Stimulated activated CD4-positive, alpha-beta T cell treated with anti-CD3 and anti-CD28 coated beads, Interleukin-1b, Interleukin-23, amount 100 ng/mL, for 1 hour (primary cell): ENCODE measurements around the gene PCDHB11.
"Not testable (repeated sequence)": the region's sequence is repeated elsewhere in the genome, so short reads cannot be mapped to it uniquely, and the experiment has no call there.

ENCODE experiments used
- DNase-seq, 2 donors: peaks; one replicate each; pipeline ENCODE4 v3.0.0-alpha.2; 2020; ENCODE audit warnings: low read depth in 2 of 2

PCDHB11 gene

GRCh38 chr5:141236516-141237313 lies 37.3 kb downstream of the PCDHB11 start:
- no peak for DNase-seq

- DNase-seq = no peak
These were observed 42.1 kb downstream of the PCDHB11 start for GRCh38 chr5:141241496-141241895.

DNA sequence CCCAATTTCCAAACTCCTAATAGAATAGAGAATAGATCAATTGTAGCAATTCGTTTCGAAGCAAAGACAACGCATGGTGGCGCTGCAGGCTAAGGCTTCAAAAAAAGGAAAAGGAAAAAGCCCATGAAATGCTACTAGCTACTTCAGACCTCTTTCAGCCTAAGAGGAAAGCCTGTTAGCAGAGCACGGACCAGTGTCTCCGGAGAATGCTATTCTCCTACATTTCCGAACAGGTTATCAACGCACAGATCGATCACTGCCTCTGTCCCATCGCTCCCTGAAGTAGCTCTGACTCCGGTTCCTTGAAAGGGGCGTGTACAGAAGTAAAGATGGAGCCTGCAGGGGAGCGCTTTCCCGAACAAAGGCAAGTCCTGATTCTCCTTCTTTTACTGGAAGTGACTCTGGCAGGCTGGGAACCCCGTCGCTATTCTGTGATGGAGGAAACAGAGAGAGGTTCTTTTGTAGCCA lies 45.9 kb downstream of the PCDHB11 start, which contains the start of gene PCDHB15:
PCDHB15 (plus strand) TSS at position 146 of the 468 bp plus-strand sequence; CDS start at position 330, 184 bp downstream.
- no peak for DNase-seq

GRCh38 chr5:141246971-141247370 lies 47.5 kb downstream of the PCDHB11 start:
- not testable (repeated sequence) for DNase-seq

DNA sequence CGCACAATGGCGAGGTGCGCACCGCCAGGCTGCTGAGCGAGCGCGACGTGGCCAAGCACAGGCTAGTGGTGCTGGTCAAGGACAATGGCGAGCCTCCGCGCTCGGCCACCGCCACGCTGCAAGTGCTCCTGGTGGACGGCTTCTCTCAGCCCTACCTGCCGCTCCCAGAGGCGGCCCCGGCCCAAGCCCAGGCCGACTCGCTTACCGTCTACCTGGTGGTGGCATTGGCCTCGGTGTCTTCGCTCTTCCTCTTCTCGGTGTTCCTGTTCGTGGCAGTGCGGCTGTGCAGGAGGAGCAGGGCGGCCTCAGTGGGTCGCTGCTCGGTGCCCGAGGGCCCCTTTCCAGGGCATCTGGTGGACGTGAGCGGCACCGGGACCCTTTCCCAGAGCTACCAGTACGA lies 48.0 kb downstream of the PCDHB11 start:
- DNase-seq = not testable (repeated sequence)

GRCh38 chr5:141250576-141250975 lies 51.1 kb downstream of the PCDHB11 start:
- DNase-seq = no peak
